ENCODE results near the gene TARS3.

- TF ChIP-seq TCF7L2 (IDR thresholded peaks at IDR 0.05; ENCODE audit: low read depth, low read length) (no peak), CTCF (IDR thresholded peaks at IDR 0.05) (no peak), POLR2AphosphoS5 (IDR thresholded peaks at IDR 0.05; ENCODE audit: low read depth, low read length) (no peak), SIN3A (IDR thresholded peaks at IDR 0.05; ENCODE audit: borderline replicate concordance, insufficient read depth, low read depth, low read length) (no peak)
Measured at GRCh38 chr15:101718896-101719295, 5.4 kb downstream of the TARS3 start.

All from Panc1 (cell line).